GM06990 (cell line): ENCODE data around the gene CENPN.

Source experiments
- DNase-seq: peaks from one replicate; pipeline ENCODE4 v3.0.0-alpha.2; 2011; ENCODE audit not compliant: insufficient read length; ENCODE audit errors: extremely low read depth
- H3K27me3 ChIP-seq: replicated peaks from 2 replicates; pipeline ENCODE4 v1.6.0; 2011; ENCODE audit warnings: low read length; ENCODE audit not compliant: control insufficient read depth, insufficient read depth
- H3K36me3 ChIP-seq: 2 replicates; pipeline ENCODE4 v1.5.1; 2011; ENCODE audit warnings: low read length; ENCODE audit not compliant: control insufficient read depth, insufficient read depth
- H3K4me3 ChIP-seq: replicated peaks from 2 replicates; pipeline ENCODE4 v1.5.1; 2011; ENCODE audit warnings: low read depth, mild to moderate bottlenecking, control low read depth, low read length
- CTCF ChIP-seq: IDR thresholded peaks from 2 replicates; pipeline ENCODE4 v1.5.1; 2011; ENCODE audit warnings: low read length, control low read depth, mild to moderate bottlenecking, inconsistent platforms; ENCODE audit not compliant: insufficient read depth, poor library complexity, severe bottlenecking

The CENPN gene, protein sequence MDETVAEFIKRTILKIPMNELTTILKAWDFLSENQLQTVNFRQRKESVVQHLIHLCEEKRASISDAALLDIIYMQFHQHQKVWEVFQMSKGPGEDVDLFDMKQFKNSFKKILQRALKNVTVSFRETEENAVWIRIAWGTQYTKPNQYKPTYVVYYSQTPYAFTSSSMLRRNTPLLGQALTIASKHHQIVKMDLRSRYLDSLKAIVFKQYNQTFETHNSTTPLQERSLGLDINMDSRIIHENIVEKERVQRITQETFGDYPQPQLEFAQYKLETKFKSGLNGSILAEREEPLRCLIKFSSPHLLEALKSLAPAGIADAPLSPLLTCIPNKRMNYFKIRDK

GRCh38 chr16:81006813-81007695 lies at the start of gene CENPN, which contains the start of gene CMC2:
CENPN (plus strand) TSS chr16:81007214; CDS start chr16:81011940, 4,726 bp downstream.
CMC2 (minus strand) TSS chr16:81006885; CDS start chr16:80997394, 9,491 bp downstream.
- Histone ChIP-seq H3K36me3 (no peaks in the 10 kb centered on the region), H3K27me3 (no peaks in the 10 kb centered on the region), H3K4me3 (peak within 1 kb of the TSS; percentile 94)
- no peak for TF ChIP-seq CTCF
- DNase-seq = peak; percentile 99

DNA sequence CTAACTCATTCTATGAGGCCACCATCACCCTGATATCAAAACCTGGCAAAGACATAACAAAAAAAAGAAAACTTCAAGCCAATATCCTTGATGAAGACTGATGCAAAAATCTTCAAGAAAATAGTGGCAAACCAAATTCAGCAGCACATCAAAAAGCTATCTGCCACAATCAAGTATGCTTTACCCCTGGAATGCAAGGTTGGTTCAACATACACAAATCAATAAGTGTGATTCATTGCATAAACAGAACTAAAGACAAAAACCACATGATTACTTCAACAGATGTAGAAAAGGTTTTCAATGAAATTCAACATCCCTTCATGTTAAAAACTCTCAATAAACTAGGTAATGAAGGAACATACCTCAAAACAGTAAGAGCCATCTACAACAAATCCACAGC lies 48.7 kb upstream of the CENPN start:
- no peak for DNase-seq
- no peak overlapping the region for H3K4me3 ChIP-seq
- no peaks in the 10 kb centered on the region for H3K36me3 ChIP-seq
- no peaks in the 10 kb centered on the region for H3K27me3 ChIP-seq
- no peak for TF ChIP-seq CTCF

DNA sequence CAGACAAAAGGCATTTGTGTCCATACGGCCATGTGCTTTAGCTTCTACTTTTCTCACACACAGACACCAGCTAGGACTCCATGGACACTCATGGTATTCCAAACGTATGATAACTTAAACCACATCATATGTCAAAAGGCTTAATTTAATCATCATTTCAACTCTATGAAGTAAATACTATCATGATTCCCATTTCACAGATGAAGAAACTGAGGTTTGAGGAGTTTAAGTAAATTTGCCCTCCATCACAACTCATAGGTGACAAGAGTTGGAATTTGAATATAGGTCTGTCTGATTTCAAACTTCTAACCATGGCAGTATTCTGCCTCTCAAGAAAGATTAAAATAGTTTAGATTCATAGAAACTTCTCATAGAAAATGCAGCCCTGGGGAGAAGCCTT lies 44.1 kb upstream of the CENPN start:
- Histone ChIP-seq H3K4me3 (no peak overlapping the region), H3K27me3 (no peaks in the 10 kb centered on the region), H3K36me3 (no peaks in the 10 kb centered on the region)
- DNase-seq = no peak
- TF ChIP-seq CTCF = no peak

DNA sequence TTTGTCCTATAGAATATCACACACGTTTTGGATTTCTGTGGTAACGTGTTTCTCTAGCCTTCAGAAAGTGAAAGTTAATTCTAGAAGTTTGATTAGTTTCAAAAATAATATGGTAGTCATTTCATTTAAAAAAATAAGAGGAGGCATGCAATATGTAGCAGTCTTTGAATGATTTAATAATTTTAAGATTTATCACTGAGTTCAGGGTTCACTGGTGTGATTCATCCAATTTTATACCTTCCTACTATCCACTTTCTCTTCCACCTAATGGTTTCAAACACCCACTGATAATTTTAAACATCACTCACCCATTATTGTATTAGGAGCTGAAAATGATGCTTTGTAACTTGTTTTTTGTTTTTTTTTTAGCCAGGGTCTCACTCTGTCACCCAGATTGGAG lies 42.7 kb upstream of the CENPN start:
- DNase-seq = no peak
- TF ChIP-seq CTCF = no peak
- no peaks in the 10 kb centered on the region for H3K27me3 ChIP-seq
- H3K4me3 ChIP-seq = no peak overlapping the region
- H3K36me3 ChIP-seq = no peaks in the 10 kb centered on the region

- no peak for DNase-seq
- Histone ChIP-seq H3K36me3 (no peaks in the 10 kb centered on the region; the same call in 1 of the 2 replicates), H3K4me3 (no peak overlapping the region), H3K27me3 (no peaks in the 10 kb centered on the region)
- no peak for TF ChIP-seq CTCF
These were observed 40.4 kb upstream of the CENPN start for GRCh38 chr16:80966617-80967016.
